ENCODE data around the gene PERM1. TPM values are rescaled to one million over a fixed set of nuclear protein-coding genes. Genes with fewer than 3 reads are reported as not detected.

PERM1 gene
- total RNA-seq, 1 donor from 2014 or later = not detected

GRCh38 chr1:974687-975328 is 7.1 kb downstream of the PERM1 start:
- ChIA-PET CTCF (interaction anchor here (3.4 kb wide), 1 partner anchor 69 kb away, joined by 10 read pairs; no protein-coding TSS in a partner anchor), POLR2A (no interaction called here)
- Mint-ChIP-seq H3K4me1 (peaks cover 4% of the 10 kb centered on the region), H3K9me3 (no peaks in the 10 kb centered on the region), H3K27ac (no peak overlapping the region), H3K27me3 (peaks cover 24% of the 10 kb centered on the region), H3K4me3 (no peak overlapping the region), H3K36me3 (ENCODE audit: low read depth) (no peaks in the 10 kb centered on the region)
- intact Hi-C loops (cut with micrococcal nuclease) = no loop called here
- no peak for ATAC-seq (ENCODE audit: low read depth)
- no peak for DNase-seq
- TF ChIP-seq CTCF (IDR thresholded peaks at IDR 0.05) = no peak

- no peaks in the 10 kb centered on the region for H3K9me3 Mint-ChIP-seq
- POLR2A ChIA-PET = no interaction called here
- H3K36me3 Mint-ChIP-seq (ENCODE audit: low read depth) = no peaks in the 10 kb centered on the region
- H3K27ac Mint-ChIP-seq = no peak overlapping the region
- peaks cover 4% of the 10 kb centered on the region for H3K4me1 Mint-ChIP-seq
- CTCF ChIA-PET = interaction anchor here (3.4 kb wide), 1 partner anchor 68 kb away, joined by 10 read pairs; no protein-coding TSS in a partner anchor
- no peak for DNase-seq
- peaks cover 27% of the 10 kb centered on the region for H3K27me3 Mint-ChIP-seq
- intact Hi-C loops (cut with micrococcal nuclease) = no loop called here
- H3K4me3 Mint-ChIP-seq = no peak overlapping the region
- no peak for TF ChIP-seq CTCF (IDR thresholded peaks at IDR 0.05)
- no peak for ATAC-seq (ENCODE audit: low read depth)
These were observed 7.6 kb downstream of the PERM1 start for GRCh38 chr1:974293-974640.

GRCh38 chr1:973459-974292 is 8.2 kb downstream of the PERM1 start:
- Mint-ChIP-seq H3K36me3 (ENCODE audit: low read depth) (no peaks in the 10 kb centered on the region), H3K27me3 (peaks cover 28% of the 10 kb centered on the region), H3K27ac (no peak overlapping the region), H3K9me3 (no peaks in the 10 kb centered on the region), H3K4me1 (peaks cover 4% of the 10 kb centered on the region), H3K4me3 (no peak overlapping the region)
- ATAC-seq (ENCODE audit: low read depth) = no peak
- ChIA-PET POLR2A (no interaction called here), CTCF (interaction anchor here (3.4 kb wide), 1 partner anchor 68 kb away, joined by 10 read pairs; no protein-coding TSS in a partner anchor)
- intact Hi-C loops (cut with micrococcal nuclease) = no loop called here
- no peak for TF ChIP-seq CTCF (IDR thresholded peaks at IDR 0.05)
- DNase-seq = no peak

- H3K36me3 Mint-ChIP-seq (ENCODE audit: low read depth) = no peaks in the 10 kb centered on the region
- ATAC-seq (ENCODE audit: low read depth) = no peak
These were observed 9.0 kb downstream of the PERM1 start for GRCh38 chr1:972726-973458.

More at GRCh38 chr1:972726-973458, 9.0 kb downstream of the PERM1 start:
- intact Hi-C loops (cut with micrococcal nuclease) = no loop called here
- H3K4me1 Mint-ChIP-seq = peaks cover 4% of the 10 kb centered on the region
- CTCF ChIA-PET = no interaction called here
- POLR2A ChIA-PET = interaction anchor here (0.6 kb wide), 1 partner anchor 165 kb away, joined by 6 read pairs; no protein-coding TSS in a partner anchor
- peaks cover 24% of the 10 kb centered on the region for H3K27me3 Mint-ChIP-seq
- no peaks in the 10 kb centered on the region for H3K9me3 Mint-ChIP-seq
- H3K4me3 Mint-ChIP-seq = no peak overlapping the region
- H3K27ac Mint-ChIP-seq = no peak overlapping the region
- no peak for TF ChIP-seq CTCF (IDR thresholded peaks at IDR 0.05)
- DNase-seq = no peak
